K562 (cell line): ENCODE data around the gene AP2S1. TPM values are rescaled to one million over a fixed set of nuclear protein-coding genes. Genes with fewer than 3 reads are reported as not detected.

ENCODE experiments used
- EGR1 ChIP-seq: fragments of 450-650 bp; conservative IDR thresholded peaks from 2 replicates; pipeline ENCODE4 v1.6.1; 2017; ENCODE audit warnings: mild to moderate bottlenecking
- HMBOX1 ChIP-seq: sonication (generic); IDR thresholded peaks from 2 replicates; pipeline ENCODE4 v1.6.1; 2016
- KLF13 ChIP-seq: fragments of 450-650 bp; IDR thresholded peaks from 2 replicates; pipeline ENCODE4 v1.6.1; 2016; ENCODE audit warnings: missing genetic modification characterization, low read depth, mild to moderate bottlenecking, missing compliant biosample characterization, moderate library complexity, borderline replicate concordance
- NR1H2 ChIP-seq: sonication (generic); formaldehyde crosslinking; IDR thresholded peaks from 2 replicates; pipeline ENCODE4 v1.4.0; 2020; ENCODE audit warnings: mild to moderate bottlenecking, missing genetic modification reagents
- PHB ChIP-seq: fragments of 250-450 bp; sonication (Bioruptor Pico); IDR thresholded peaks from 2 replicates; pipeline ENCODE4 v1.5.0; 2021
- POLR2H ChIP-seq: IDR thresholded peaks from 2 replicates; pipeline ENCODE4 v1.6.1; 2016; ENCODE audit warnings: missing genetic modification characterization, low read depth, mild to moderate bottlenecking, control low read depth, missing compliant biosample characterization, moderate library complexity
- RCOR1 ChIP-seq, 2 experiments: IDR thresholded peaks; 2 replicates each; pipeline ENCODE4 v1.6.1; 2012; ENCODE audit warnings: low read depth in 2 of 2, low read length in 2 of 2, borderline replicate concordance in 1 of 2, improper control_type of control experiment in 1 of 2
- TAF9B ChIP-seq: fragments of 450-650 bp; IDR thresholded peaks from 2 replicates; pipeline ENCODE4 v1.6.1; 2018; ENCODE audit warnings: mild to moderate bottlenecking; ENCODE audit not compliant: partially characterized antibody
- ZBTB43 ChIP-seq: sonication (generic); formaldehyde crosslinking; IDR thresholded peaks from 2 replicates; pipeline ENCODE4 v1.8.0; 2023; ENCODE audit warnings: mild to moderate bottlenecking, missing genetic modification reagents
- ZBTB5 ChIP-seq: fragments of 450-650 bp; IDR thresholded peaks from 2 replicates; pipeline ENCODE4 v1.6.1; 2017; ENCODE audit warnings: antibody characterized with exemption
- ZFX ChIP-seq: sonication (generic); formaldehyde crosslinking; IDR thresholded peaks from 2 replicates; pipeline ENCODE4 v1.8.0; 2022; ENCODE audit warnings: mild to moderate bottlenecking, missing genetic modification reagents, moderate library complexity
- ZNF561 ChIP-seq: fragments of 450-650 bp; formaldehyde crosslinking; conservative IDR thresholded peaks from 2 replicates; pipeline ENCODE4 v1.4.0; 2020; ENCODE audit warnings: mild to moderate bottlenecking, moderate library complexity
- ZNF592 ChIP-seq: fragments of 450-650 bp; IDR thresholded peaks from 2 replicates; pipeline ENCODE4 v1.6.1; 2017; ENCODE audit warnings: antibody characterized with exemption, mild to moderate bottlenecking
- ZNF695 ChIP-seq: fragments of 450-650 bp; formaldehyde crosslinking; IDR thresholded peaks from 2 replicates; pipeline ENCODE4 v1.4.0; 2020; ENCODE audit warnings: mild to moderate bottlenecking, moderate library complexity
- polyA plus RNA-seq, 8 experiments: library from polyadenylated mRNA; depleted of rRNA in 4 of 8; stranded (reverse) in 5 of 8; unstranded in 3 of 8; fragments of >200 nt; fragmentation: Nextera tagmentation in 2 of 8; fragmentation: Illumina TruSeq in 1 of 8; extraction: Ambion mirVana in 2 of 8; extraction: Trizol in 1 of 8; gene quantifications; 2 replicates each; pipeline versions ENCODE4 v1.2.1 to v1.2.3, GENCODE V29; 2011 to 2014; ENCODE audit warnings: inconsistent platforms in 1 of 8, missing spikeins in 1 of 8
- total RNA-seq, 7 experiments: library from RNA; depleted of rRNA in 6 of 7; stranded (reverse); fragments of >200 nt in 6 of 7; fragmentation: Illumina TruSeq in 2 of 7; extraction: Trizol in 2 of 7; gene quantifications; 2 replicates each; pipeline versions ENCODE4 v1.2.1 to v1.2.3, GENCODE V29; 2011 to 2021; ENCODE audit warnings: low replicate concordance in 1 of 7

AP2S1 gene
- total and polyA plus RNA-seq, 9 of the 15 experiments (the other 6 are each of a cell fraction or from before 2014, with no cell fraction given), result 32.4 to 294 (median 136) TPM

- 0 out of 4 replicates have a peak, but pooled peaks of 1 of the 2 experiments have one; percentile 22 for TF ChIP-seq RCOR1 (IDR thresholded peaks at IDR 0.05; ENCODE audit: borderline replicate concordance in 1 of 2, low read depth in 2 of 2, low read length in 2 of 2)
- no peak for TF ChIP-seq ZNF561
- no peak for TF ChIP-seq HMBOX1
- no peak for TF ChIP-seq PHB (CRISPR knock-in tag)
- TF ChIP-seq NR1H2 (CRISPR knock-in tag), result no peak
- no peak for TF ChIP-seq POLR2H
- no peak for TF ChIP-seq ZBTB43
- no peak for TF ChIP-seq KLF13 (tag)
- no peak for TF ChIP-seq ZNF695
- peak; percentile 87; the same call in 1 of the 2 replicates for TF ChIP-seq ZNF592
- TF ChIP-seq ZBTB5, result no peak
- TF ChIP-seq TAF9B, result no peak
- TF ChIP-seq EGR1, result peak; percentile 34; the same call in 1 of the 2 replicates
- peak; percentile 39; the same call in 1 of the 2 replicates for TF ChIP-seq ZFX (CRISPR knock-in tag)
These were observed 37.4 kb downstream of the AP2S1 start (continued) for GRCh38 chr19:46812977-46813838.
